Bone marrow (tissue), 2 donors: Measurements from ENCODE around the gene CMTM6.
"Not testable (repeated sequence)": the region's sequence is repeated elsewhere in the genome, so short reads cannot be mapped to it uniquely, and the experiment has no call there.

Experiments
- DNase-seq, 2 donors: peaks; one replicate each; lab custom pipeline; 2025; lab: John Stamatoyannopoulos, UW

The CMTM6 gene

DNA sequence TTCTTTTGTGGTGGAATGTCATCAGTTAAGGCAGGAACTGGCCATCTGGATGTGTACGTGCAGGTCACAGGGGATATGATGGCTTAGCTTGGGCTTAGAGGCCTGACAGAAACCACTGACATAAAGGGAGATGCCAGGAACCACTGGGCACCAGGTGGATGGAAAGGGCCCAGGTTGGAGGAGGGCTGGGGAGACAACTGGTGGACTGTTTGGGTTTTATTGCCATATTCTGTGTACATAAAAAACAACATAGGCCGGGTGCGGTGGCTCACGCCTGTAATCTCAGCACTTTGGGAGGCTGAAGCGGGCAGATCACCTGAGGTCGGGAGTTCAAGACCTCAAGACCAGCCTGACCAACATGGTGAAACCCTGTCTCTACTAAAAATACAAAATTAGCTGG, 35.8 kb downstream of the CMTM6 start:
- DNase-seq = not testable (repeated sequence)

DNA sequence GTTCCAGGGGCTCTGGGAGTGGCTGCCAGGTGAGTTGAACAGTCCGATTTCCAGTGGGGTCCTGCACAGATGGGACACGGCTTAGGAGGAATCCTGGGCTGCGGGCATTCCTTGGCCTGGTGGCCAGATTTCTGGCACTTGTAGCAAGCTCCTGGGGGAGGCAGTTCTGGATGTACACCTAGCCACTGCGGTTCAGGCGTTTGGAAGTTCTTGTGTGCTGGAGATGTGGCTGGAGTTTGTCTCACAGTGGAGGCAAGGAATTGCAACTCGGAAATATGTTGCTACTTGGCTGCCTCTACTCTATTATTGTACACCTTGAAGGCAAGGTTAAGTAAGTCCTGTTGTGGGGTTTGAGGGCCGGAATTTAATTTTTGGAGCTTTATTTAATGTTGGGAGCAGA, 37.9 kb downstream of the CMTM6 start:
- DNase-seq = not testable (repeated sequence)

DNA sequence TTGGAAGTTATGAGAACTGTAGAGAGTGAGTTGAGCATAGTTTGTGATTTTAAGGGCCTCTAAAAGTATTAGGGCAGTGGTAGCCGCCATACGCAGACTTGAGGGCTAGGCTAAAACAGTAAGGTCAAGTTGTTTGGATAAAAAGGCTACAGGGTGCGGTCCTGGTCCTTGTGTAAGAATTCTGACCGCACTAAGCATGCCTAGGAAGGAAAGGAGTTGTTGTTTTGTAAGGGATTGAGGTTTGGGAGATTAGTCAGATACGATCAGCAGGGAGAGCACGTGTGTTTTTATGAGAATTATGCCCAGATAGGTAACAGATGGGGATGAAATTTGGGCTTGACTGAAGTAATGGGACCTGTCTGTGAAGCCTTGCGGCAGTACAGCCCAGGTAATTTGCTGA, 39.2 kb downstream of the CMTM6 start:
- not testable (repeated sequence) for DNase-seq

DNA sequence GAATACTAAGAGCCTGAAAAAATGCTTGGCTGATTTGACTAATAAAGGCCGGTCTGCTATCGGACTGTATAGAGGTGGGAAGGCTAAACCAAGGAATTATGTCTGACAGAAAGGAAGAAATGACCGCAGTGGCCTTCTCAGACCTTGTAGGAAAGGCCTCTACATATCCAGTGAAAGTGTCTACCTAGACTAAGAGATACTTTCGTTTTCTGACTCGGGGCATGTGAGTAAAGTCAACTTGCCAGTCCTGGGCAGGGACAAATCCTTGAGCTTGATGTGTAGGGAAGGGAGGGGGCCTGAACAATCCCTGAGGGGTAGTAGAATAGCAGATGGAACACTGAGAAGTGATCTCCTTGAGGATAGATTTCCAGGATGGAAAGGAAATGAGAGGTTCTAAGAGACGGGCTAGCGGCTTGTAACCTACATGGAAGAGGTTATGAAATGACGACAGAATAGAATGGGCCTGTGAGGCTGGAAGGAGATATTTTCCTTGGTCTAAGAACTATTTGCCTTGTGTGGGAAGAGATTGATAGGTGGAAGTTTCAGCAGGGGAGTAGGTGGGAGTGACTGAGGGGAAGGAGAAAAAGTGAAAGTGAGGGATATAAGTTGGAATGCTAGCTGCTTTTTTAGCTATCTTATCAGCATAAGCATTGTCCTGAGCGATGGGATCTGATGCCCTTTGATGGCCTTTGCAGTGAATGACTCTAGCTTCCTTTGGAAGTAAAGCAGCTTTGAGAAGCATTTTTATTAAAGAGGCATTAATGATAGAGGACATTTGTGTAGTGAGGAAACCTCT, 40.3 kb downstream of the CMTM6 start:
- not testable (repeated sequence) for DNase-seq

DNA sequence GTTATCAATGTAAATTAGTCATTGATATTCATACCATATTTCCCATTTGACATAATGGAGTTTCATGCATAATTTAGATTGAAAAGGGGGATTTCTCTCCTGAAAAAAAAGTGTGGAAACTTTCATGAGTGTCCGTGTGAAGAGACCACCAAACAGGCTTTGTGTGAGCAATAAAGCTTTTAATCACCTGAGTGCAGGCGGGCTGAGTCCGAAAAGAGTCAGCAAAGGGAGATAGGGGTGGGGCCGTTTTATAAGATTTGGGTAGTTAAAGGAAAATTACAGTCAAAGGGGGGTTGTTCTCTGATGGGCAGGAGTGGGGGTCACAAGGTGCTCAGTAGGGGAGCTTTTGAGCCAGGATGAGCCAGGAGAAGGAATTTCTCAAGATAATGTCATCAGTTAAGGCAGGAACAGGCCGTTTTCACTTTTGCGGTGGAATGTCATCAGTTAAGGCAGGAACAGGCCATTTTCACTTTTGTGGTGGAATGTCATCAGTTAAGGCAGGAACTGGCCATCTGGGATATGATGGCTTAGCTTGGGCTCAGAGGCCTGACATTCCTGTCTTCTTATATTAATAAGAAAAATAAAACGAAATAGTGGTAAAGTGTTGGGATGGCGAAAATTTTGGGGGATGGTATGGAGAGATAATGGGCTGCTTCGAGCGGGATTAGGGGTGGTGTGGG, 41.7 kb downstream of the CMTM6 start:
- not testable (repeated sequence) for DNase-seq

DNA sequence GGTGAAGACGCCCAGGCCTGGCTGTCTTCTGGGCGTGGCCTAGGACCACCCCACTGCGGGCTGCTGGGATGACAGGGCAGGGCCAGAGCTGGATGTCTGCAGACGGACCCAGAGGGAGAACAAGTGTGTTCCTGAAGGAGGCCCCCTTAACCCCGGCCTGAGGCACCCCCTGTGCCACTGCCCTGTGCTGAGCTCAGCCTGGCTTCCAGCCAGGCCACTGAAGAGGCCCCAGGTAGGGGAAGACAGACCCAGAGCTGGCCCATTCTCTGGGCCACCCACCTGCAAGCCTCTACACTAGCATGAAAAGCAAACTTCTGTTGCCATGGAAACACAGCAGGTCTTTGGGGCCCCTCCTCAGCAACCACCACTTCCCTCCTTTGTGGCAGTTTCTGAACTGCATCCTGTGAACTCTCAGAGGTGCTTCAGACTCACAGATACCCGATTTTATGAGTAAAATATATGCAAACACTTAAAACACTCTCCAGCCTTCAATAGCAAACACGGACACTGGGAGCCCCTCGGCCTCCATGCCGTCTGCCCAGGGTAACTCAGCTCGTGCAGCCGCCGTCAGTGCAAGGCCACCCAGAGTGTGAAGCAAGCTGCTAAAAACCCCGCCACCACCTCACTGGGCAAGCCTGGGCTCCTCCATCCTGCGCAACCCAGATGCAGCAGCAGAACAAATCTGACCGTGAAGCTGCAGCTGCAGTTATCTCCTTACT, 42.5 kb downstream of the CMTM6 start:
- DNase-seq = peak in 1 of 2 donors; percentile 19

DNA sequence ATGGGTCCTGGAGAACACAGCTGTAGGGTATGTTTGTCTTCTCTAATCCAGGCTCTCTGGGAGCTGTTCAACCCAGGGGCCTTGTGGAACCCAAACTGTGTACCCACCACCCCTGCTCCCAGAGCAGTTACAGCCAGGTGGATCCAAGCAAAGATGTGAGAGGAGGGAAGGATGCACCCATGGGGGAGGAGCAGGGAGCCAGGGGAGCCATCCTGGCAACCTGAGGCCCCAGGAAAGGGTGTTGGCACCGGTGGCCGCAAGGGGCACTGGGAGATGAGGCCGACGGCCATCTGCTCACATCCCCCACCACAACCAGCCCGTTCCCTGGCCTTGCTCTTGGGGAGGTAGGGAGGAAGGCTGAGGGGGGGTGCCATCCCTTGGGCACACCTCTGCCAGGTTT, 43.2 kb downstream of the CMTM6 start:
- DNase-seq = no peak

DNA sequence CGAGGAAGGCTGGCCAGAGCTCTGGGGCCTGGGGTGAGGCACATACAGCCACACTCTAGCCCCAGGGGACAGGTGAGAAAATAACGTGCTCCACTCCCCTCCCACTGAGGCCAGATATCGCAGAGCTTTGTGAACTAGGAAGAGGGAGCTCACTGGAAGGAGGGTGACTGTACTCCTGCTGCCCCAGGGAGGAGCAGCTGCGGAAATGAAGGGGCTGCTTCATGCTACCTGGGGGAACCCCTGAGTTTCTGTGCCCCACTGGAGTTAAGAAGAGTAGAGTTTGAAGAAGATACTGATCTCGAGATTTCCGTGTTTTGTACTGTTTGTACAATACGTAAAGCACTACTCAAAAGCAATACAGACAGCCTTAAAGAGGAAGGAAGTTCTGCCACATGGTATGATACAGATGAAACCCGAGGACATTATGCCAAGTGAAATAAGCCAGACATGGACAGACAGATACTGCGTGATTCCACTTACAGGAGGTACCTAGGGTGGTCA, 44.6 kb downstream of the CMTM6 start:
- peak in 1 of 2 donors; percentile 77 for DNase-seq

DNA sequence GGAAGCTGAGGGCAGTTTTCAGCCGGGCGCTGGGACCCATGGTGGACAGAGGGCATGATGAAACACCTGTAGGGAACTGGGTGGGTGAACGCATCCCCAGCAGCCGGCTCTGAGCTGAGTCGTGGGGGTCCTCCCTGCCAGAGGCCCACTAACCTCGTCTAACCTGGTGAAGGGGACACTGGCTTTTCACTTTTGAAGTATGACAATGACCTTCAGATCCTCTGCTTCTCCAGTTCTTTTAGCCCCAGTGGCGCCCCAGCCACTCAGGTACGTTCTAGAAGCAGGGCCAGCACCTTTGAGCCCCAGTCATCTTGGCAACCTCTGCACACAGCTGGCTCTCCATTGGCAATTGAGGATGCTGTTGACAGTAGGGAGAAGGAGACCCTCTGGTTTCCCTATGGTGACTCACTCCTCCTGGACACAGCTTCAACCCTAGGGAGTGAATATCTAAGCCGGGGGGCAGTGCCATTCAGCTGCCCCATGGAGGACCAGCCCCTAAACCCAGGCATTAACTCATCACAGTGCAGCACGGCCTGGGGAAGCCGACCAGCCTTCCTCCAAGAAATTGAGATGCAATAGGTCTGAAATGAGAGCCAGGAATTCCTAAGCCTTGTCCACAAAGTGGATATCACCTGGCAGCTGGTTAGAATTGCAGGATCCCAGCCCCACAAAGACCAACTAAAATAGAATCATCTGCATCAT, 46.1 kb downstream of the CMTM6 start:
- no peak for DNase-seq

DNA sequence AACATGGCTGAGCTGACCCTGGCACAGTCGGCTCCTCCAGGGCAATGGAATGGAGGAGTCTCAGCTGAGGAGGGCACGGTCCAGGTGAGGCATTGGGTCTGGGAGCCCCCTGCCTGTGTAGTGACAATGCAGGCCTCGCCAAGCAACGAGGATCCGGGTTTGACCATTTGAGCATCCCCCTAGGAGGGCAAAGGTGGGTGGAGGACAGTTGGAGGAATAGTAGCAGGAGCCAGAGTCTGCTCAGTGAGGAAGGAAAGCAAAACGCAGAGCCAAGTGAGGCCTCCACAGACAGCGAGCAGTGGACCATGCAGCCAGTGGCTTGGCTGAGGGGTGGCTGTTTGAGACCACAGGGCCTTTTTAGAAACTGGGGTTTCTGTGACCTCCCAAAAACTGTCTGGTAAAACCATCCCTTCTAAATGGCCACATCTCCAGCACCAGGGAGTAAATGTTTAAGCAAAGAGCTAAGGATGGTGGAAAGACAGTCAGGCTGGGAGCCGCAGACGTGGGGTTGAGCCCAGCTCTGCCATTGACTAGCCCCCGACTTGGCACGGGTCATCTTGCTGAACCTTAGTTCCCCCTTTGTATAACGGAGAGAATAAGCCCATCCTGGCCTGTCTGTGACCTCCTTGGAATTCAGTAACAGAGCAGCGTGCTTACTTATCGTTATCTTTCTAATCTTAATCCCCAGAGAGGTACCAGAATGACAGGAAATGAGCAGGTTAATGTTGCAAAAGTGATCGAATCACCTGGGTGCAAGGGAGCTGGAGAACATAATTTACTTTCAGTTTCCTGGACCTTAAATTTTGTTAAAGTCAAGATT, 46.8 kb downstream of the CMTM6 start:
- no peak for DNase-seq

DNA sequence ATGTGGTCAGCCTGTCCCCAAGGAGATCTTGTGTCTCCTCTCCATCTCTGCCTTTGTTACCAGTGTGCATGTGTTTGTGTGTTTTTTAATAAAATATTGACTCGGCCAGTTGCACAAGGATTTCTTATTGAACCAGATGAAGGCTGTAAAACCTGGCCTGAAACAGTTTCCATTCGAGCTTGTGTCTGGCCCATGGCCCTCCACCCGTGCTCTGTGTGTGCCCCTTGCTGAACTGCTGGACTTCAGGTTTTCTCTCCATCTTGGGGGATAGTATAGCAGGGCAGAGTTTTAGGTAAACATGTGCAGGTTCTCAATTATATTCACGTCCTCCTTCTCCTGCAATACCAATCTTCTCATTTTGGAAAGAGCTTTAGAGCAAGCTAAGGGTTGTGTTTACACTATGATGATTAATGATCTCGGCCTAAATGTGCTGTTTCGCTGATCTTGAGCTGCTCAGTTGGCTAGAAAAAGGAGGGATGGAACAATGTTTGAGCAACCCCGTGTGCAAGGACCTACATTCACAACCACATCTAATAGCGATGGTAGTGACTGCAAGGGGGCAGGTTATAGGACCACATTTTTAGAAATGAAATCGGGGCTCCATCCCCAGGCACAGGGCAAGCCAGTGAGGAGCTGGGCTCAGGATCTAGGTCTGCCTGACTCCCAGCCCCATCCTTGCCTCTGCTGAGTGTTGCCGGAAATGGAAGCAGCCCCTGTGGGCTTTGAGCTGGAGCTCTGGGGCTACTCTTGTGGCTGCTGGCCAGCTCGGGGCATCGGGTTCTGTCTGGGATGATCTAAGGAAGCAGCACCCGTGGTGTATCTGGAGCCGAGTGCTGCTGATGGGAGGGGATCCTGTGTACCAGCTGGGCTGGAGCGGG, 47.7 kb downstream of the CMTM6 start:
- no peak for DNase-seq

DNA sequence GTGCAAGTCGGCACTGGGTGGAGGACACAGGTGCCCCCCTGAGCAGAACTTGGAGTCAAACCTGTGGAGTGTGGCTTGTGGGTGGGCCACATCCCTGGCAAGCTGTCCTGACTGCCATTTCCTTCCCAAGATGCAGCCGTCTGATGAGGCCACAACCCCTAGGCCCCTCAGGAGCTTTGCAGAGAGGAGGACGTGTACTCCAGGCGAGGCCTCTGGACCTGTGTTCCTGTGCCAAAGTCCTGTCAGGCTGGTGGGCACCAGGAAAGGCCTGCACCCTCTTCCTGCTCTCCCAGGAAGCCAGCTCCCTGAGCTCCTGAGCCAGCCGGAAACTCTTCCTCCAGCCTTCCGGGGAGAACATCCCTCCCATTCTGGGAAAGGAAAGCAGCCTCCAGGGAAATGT, 48.5 kb downstream of the CMTM6 start:
- no peak for DNase-seq

DNA sequence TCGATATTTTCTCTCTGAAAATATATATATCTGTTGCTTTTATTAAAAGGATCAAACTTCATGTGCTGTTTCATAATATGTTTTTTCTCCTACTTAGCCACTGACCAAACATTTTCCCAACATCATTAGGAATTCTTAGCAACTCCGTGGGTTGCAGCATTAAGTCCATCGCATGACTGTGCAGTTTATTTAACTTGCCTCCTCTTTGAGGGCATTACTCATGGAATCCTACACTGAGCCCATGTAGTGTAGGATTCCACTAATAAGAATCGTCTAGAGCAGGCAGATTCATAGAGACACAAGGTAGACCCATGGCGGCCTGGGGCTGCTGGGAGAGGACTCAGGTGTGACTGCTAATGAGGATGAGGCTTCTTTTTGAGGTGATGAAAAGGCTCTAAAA, 49.3 kb downstream of the CMTM6 start:
- DNase-seq = no peak

DNA sequence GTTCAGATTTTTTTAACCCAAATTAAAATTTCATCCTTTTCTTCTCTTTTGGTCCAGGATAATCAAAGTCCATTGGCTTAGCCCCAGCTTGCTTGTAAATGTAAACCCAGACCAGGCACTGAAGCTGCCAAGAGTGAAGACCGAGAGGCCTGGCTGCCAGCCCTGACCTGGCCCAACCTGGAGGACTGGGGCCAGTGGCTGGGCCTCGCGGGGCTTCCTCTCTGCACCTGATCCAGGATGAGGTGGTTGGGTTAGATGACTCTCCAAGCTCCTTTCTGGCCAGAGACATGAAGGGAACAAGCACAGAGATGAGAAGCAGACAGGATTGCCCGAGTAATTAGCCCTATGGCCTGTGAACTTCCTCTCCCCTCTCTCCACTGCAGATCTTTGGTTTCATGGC, 50.6 kb downstream of the CMTM6 start:
- DNase-seq = no peak

DNA sequence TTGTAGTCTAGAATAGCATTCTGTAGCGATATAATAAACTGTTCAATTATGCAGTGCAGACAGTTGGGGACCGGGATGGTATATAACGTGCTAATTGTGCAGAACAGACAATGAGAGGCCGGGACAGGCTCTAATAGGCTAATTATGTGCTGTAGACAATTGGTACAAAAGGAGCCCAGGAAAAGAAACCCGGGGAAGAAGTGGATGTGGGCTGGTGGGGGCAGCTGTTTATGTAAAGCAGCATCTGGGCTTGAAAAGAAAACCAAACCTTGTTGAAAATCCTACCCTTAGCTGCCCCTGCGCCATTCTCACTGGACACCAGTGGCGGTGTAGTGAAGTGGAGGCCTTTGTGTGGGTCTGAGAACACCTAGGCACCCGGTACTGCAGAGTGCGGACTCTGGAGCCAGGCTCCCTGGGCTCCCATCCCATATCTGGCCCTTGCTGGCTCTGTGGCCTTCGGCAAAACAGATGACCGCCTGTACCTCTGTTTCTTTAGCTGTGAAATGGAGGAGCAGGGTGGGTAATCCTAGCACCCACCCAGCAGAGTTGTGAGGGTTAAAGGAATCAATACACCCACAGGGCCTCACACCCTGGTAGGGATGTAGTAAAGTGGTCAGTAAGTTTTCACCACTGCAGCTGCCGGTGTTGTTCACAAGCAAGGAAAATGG, 51.5 kb downstream of the CMTM6 start:
- DNase-seq = no peak

DNA sequence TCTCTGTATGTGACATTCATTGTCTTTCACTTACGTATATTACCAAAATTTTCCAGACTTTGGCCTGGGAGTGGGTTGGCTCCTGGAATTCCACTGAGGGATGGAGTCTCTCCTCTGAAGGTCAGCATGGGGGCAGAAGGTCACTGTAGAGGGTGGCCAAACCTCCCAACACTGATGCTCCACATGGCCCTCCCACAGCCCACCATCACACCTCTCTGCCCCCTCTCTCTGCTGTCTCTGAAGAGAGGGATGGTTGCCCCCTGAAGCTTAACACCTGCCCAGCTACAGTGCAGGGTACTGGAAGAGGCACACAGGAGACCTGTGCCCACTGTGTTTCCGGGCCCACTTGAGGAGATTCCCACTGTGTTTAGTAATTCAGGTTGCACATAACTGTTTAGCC, 52.2 kb downstream of the CMTM6 start:
- no peak for DNase-seq

DNA sequence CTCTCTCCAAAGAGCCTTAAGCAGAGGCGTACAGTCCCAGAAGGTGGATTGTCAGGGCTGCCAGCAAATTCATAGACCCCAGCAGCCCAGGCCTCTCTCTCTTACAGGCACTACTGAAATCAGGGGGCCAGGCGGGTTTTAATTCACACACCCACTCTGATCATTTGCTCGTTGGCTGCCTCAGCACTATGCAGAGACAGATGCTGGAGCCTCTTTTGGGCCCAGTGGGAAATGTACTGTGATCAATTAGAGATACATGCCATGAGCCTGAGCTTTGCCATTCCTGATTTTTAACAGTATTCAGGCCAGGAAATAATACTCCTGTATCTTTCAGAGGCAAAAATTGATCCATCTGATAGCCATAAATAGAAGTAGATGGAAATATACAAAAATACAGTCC, 53.0 kb downstream of the CMTM6 start:
- DNase-seq = no peak

DNA sequence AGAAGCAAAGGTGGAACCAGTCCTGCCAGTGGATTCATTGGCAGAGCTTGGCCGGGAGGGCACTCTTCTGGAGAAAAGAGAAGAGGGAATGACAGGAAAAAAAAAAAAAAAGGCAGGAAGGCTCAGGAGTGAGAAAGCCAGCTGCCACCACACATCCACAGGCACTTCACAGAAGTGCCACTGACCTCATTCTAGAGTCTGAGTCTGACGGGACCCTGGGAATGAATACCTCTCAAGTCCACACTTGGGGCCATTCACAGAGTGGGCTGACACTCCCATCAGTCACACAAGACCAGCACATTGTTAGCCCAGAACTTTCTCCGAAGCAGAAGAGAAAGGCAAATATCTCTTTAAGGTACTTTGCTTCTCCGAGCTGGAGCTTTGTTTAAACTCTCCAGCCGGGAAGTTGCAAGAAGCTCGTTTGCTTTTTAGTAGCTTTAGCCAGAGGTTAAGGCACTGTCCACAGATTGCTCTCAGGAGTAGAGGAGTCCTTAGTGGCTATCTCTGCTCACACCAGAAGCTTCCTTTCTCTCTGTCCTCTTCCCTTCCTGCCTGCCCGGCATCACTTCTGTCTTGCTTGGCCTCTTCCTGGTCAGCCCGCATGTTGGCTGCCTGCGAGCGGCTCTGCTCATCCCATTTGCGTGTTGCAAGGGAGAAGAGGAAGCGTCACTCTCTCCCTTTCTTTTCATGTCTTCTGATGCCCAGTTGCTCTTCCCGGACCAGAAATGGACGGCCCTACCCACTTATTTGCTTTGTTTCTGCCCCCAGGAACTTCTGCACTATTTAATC, 53.8 kb downstream of the CMTM6 start:
- DNase-seq = no peak

DNA sequence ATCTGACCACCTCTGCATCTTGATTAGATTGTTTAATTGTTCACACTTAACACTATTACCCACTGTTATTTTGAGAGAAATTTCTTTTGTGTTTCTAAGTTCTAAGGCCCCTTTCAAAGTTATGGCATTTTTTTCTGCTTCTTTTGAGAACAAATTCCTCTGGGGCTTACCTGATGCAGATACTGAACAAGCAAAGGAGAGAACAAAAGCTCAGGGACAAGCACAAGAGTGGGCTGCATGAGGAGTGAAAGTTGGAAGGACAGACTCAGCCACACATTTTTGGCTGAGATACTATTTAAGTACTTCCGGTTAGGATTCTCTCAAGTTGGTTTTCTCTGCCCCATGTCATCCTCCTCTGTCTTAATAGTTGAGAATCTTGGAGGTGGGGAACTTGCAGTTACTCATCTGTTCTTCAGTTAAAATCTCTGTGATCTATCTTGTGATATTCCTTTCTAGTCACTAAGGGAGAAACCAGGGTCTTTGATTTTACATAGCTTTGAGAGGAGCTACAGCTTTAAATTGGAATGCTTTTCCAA, 54.7 kb downstream of the CMTM6 start:
- DNase-seq = no peak
